HG02798 (cell line): ENCODE results near the gene DGKQ.

Experiments used
- ATAC-seq: cut with Tn5 transposase; IDR thresholded peaks from one replicate; pipeline ENCODE4 v1.9.1; 2021; ENCODE audit warnings: mild to moderate bottlenecking; ENCODE audit not compliant: unreplicated experiment, poor library complexity

Gene DGKQ

GRCh38 chr4:910366-911091, 62.8 kb downstream of the DGKQ start:
- no peak for ATAC-seq

GRCh38 chr4:909821-910220, 63.5 kb downstream of the DGKQ start:
- no peak for ATAC-seq

GRCh38 chr4:909131-909571, 64.2 kb downstream of the DGKQ start:
- ATAC-seq: no peak
